ENCODE data around the gene IL5.
A peak's percentile ranks its signal among the peaks of the same experiment; 100 is the strongest.
"Not testable (repeated sequence)": the region's sequence is repeated elsewhere in the genome, so short reads cannot be mapped to it uniquely, and the experiment has no call there.

The IL5 gene

GRCh38 chr5:132528866-132529634, 14.3 kb downstream of the IL5 start:
- no peak for DNase-seq

- no peak for DNase-seq
Measured at GRCh38 chr5:132528021-132528420, 15.3 kb downstream of the IL5 start.

GRCh38 chr5:132526974-132527564, 16.3 kb downstream of the IL5 start:
- no peak for DNase-seq

- no peak for DNase-seq
Measured at GRCh38 chr5:132526290-132526973, 16.9 kb downstream of the IL5 start.

- DNase-seq, result no peak
Measured at GRCh38 chr5:132525299-132525724, 18.0 kb downstream of the IL5 start.

GRCh38 chr5:132524877-132525276, 18.4 kb downstream of the IL5 start:
- not testable (repeated sequence) for DNase-seq

GRCh38 chr5:132522067-132522466, 21.3 kb downstream of the IL5 start:
- not testable (repeated sequence) for DNase-seq

GRCh38 chr5:132513618-132514336, 29.5 kb downstream of the IL5 start:
- not testable (repeated sequence) for DNase-seq

- no peak for DNase-seq
Measured at GRCh38 chr5:132510076-132510475, 33.2 kb downstream of the IL5 start.

GRCh38 chr5:132506094-132506692, 37.1 kb downstream of the IL5 start:
- no peak for DNase-seq

- DNase-seq, result no peak
Measured at GRCh38 chr5:132505641-132506040, 37.7 kb downstream of the IL5 start.

- no peak for DNase-seq
Measured at GRCh38 chr5:132504746-132505145, 38.6 kb downstream of the IL5 start.

- no peak for DNase-seq
Measured at GRCh38 chr5:132503244-132503643, 40.1 kb downstream of the IL5 start.

- no peak for DNase-seq
Measured at GRCh38 chr5:132501961-132502931, 41.1 kb downstream of the IL5 start.

- no peak for DNase-seq
Measured at GRCh38 chr5:132501629-132501956, 41.7 kb downstream of the IL5 start.

GRCh38 chr5:132500931-132501628, 42.2 kb downstream of the IL5 start:
- DNase-seq, result peak; percentile 86

GRCh38 chr5:132500244-132500930, 42.9 kb downstream of the IL5 start:
- DNase-seq, result no peak

GRCh38 chr5:132499440-132500243, 43.7 kb downstream of the IL5 start:
- DNase-seq, result no peak

- DNase-seq, result no peak
Measured at GRCh38 chr5:132498686-132499271, 44.5 kb downstream of the IL5 start.
